LoVo (cell line): ENCODE results near the gene BCAS3.

Experiments used
- DNase-seq: peaks from one replicate; pipeline ENCODE4 v3.0.0-alpha.2; 2016; ENCODE audit warnings: low spot score

BCAS3 gene

DNA sequence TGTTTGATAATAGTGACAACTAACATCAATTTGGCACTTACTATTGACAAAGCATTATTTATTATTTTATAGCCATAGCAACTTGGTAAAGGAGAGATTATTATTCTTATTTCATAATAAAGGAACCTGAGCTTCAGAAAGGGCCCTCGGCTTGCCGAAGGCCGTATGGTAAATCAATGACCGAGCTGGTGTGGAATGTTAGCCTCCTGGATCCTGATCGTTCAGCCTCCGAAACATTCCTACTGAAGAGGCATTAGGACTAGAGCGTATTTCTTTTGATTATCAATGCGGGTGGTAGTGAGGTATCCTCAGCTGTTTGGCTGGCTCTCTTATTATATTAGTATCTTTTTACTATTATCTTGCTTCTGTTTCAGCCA lies 522.7 kb downstream of the BCAS3 start:
- DNase-seq = no peak

GRCh38 chr17:61201211-61201610 lies 523.6 kb downstream of the BCAS3 start:
- no peak for DNase-seq

DNA sequence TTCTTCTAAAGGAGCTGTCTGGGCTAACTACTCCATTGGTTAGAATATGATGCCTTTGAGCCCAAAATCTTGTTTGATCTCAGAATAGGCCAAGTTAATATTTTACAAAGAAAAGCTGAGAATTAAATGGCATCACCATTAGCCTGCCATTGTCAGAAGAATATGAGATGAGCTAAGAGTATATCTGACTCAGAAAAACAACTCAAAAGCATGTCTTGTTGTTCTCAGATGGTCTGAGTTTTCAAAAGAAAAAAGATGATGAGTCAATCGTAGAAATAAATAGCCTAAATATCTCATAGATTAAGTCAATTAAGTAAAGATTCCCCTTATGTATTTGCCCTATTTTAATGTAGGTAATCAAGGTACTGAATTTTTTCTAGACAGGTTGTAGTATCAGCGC lies 524.9 kb downstream of the BCAS3 start:
- no peak for DNase-seq

- DNase-seq = no peak
These were observed 526.0 kb downstream of the BCAS3 start for GRCh38 chr17:61203671-61204131.

- DNase-seq = no peak
These were observed 526.8 kb downstream of the BCAS3 start for GRCh38 chr17:61204456-61204855.

DNA sequence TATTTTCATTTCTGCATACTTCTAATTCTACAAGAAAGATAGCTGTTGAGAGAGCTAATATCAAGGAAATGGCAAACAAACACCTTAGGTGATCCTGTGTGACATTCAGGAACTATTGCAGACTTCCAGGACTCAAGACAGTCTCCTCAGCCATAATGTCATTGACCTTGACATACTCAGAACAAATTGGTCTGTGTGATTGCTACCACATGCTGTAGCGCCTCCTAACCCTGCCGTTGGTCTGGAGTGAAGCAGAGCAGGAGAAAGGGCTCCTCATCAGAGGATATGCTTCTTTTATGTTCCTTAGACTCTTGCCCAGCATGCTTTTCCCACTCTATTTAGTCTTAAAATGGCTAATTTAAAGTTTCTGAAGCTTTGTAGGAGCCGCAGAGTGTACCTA lies 527.8 kb downstream of the BCAS3 start:
- DNase-seq = no peak

DNA sequence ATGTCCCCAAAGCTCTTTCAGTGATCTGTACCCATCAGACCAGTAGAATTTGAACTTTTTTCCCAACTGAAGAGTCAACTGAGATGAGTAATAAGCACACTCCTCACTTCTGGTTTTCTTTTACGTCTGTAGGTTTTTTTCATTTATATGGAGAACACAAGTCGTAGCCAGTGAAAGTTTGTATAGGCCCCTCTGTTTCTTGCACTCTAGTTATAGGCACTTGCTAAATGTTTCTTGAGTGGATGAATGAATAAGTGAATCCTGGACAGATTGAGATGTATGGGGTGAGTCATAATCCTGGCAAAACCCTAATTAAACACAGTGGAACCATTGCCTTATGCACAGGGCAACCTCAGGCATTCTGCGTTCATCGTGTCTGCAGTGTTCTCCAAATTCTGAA lies 528.3 kb downstream of the BCAS3 start:
- DNase-seq = no peak

DNA sequence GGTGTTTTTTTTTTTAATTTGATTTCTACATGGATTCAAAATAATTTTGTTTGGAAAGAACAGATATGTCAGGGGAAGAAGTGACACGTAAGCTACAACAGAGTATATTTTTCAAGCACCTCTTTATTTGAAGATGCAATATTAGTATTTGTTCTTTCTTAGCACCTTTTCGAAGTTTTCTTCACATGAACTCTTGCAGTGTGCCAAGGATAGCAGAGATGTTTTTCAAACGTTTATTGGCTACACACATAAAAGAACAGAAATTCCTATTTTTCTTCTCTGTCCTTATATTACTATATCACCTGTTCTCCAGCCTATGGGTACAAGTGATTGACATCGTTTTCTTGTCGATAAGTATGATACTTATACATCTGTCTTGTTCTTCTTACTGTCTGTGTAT lies 529.3 kb downstream of the BCAS3 start:
- DNase-seq = no peak

- peak; percentile 25 for DNase-seq
These were observed 530.9 kb downstream of the BCAS3 start for GRCh38 chr17:61208301-61209105.

GRCh38 chr17:61209106-61209439 lies 531.4 kb downstream of the BCAS3 start:
- DNase-seq = no peak

GRCh38 chr17:61209525-61209924 lies 531.9 kb downstream of the BCAS3 start:
- DNase-seq = no peak

DNA sequence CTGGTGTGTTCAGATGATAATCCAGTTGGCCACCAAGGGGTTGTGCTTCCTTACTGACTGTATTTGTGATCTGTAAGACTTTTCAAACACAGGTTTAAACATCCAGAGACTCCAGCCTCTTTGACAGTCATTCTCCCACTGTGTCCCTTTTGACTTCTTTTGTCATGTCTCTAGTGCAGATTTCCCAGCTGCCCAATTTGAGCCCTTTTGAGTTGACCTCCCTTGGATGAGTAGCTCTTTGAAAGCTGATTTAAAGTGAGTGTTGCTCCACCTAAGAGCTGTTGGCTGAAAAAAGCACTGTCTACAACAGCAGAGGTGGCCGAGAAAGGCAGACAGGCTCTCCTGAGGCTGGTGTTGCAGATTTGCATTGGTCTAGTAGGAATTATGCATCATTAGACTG lies 533.6 kb downstream of the BCAS3 start:
- no peak for DNase-seq

DNA sequence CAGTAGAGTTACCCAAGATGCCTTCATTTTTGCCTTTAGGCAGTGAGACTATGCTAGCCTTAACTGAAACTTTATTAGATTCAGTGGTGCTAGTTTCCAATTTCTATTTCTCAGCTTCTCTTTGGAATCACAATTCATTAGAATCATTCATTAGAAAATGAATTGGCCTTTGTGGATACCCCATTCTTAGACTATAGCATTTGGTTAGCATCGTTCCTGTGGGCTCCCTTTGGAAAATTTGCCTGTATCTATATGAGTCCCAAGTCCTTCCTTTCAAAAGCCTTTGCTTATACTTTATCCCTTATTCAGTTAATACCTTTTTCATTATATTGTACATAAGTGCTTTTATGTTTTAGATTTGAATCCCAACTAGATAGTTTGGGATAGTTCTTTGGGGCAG lies 535.0 kb downstream of the BCAS3 start:
- no peak for DNase-seq

DNA sequence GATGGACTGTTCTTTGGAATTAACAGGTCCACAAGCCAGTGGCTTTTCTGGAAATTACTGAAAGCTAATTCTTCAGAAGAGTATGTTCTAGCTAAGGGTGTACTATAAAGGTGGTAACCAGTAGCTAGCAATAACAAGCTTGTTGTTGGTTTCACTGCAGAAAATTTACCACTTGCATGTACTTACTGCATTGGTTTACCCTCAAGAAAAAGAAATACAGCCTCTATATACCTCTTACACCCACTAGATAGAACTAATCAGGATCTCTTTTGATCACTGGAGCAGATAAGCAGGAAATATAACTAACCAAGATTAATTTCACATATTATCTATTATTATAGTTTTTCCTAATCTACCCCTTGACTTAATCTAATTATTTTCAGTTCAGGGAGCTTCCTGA lies 537.1 kb downstream of the BCAS3 start:
- DNase-seq = no peak

DNA sequence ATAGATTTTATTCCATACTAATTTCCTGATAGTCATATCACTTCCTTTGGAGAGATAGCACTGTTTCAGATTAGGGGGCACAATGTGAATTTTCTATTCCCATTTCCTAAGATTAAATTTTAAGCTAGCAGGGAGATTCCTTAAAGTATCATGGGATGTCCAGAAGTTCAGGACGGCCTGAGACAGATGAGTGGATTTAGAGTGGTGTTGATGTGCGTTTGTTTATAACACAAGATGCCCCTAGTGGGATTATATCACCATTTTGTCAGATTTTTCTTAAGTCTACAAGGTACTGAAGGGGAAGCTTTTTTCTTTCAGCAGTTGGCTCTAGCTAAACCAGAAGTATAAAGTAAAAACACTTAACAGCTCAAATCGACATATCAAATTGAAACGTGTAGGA lies 538.4 kb downstream of the BCAS3 start:
- DNase-seq = no peak

DNA sequence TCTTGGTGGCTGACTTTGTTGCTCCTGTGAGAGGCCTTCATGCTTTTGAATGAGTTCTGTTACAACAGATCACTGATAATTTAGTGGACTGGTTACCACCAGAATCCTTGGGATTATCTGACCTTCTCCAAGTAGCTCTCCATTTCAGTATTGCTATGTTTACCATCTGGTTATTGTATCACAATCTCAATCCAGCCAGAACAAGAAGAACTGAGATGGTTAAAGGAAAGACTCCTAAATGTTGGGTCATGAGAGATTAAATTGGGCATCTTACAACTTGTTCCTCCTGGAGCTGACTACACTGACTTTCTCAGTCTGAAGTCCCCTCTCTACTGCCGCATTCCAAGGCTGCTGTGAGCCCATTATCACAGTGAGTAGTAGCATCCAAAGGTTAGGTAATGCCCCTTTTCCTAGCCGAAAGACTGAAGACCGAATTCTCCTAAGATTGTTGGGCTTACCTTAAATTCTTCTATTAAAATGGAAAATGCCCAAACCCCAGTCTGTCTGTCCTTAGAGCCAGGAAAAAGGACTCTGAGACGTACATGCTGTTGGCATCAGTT lies 540.3 kb downstream of the BCAS3 start:
- no peak for DNase-seq

GRCh38 chr17:61218438-61218837 lies 540.8 kb downstream of the BCAS3 start:
- no peak for DNase-seq

DNA sequence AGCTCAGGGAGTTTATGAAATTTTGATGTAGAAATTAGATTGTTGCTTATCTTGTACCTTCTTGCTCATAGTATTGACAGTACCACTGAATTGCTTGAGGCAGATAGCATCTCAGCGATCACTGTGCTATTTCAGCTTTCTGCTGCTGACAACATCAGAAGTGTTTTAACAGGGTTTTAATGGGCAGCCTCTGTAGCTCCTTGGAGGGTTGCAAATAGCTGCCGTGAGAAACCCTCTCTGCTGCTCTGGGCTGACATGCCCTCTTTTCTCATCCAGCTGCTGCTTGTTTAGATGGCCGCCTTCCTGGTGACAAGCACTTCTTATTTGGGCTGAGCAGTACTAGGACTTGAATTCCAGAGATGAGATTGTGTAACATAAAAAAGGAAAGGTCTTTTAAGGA lies 541.8 kb downstream of the BCAS3 start:
- DNase-seq = no peak

DNA sequence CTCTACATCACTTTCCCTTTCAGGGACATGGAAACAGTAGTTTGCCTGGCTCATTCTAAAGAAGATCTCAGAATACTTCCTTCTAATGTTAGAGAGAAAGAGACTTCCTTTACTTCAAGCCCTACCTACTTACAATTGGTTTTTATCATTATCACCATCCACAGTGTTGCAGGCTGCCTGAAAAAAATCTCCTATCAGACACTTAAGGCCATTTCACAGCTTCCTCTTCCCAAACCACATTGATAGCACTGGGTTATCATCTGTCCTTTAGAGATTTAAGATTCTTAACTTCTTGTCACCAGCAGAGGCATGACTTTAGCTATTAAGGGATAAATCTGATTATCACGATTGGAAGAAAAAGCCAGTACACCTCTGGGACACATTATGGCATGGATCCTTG lies 543.5 kb downstream of the BCAS3 start:
- DNase-seq = no peak

DNA sequence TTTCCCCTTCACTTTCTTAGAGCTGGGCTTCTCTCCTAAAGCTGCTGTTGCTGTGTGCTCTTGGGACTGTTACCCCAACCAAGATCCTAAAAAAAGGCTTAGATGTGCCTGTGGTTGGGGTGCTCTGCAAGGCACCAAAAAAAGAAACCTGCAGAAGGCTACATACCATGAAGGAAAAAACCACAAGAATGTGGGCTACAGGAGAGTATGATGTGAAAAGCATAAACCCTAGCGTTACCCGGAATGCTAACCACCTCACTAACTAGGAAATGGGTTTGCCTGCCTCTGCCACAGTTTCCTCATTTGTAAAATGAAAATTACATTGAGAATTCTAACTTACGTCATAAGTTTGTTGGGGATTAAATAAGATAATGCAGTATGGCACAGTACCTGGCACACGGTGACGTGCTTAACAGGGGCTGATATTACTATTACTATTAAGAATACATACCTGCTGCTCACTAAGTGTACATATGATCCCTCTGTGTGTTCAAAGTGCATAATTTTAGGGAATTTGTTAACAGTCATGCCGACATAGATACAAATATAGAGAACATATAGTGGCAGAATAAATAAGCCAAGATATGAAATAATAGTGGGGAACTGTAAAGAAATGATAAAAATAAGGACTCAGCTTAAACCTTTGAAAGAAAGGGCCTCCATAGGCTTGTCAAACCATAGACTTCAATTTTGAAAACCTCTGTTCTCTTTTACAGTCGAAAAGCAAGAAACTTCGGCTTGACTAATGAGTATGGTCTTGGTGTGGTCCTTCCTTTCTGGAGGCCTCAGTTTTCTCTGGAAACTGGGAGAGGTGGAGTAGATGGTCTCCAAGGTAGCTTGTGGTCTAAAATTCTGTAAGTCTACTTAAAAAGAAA lies 544.2 kb downstream of the BCAS3 start:
- no peak for DNase-seq

- DNase-seq = no peak
These were observed 546.1 kb downstream of the BCAS3 start for GRCh38 chr17:61223725-61224124.

DNA sequence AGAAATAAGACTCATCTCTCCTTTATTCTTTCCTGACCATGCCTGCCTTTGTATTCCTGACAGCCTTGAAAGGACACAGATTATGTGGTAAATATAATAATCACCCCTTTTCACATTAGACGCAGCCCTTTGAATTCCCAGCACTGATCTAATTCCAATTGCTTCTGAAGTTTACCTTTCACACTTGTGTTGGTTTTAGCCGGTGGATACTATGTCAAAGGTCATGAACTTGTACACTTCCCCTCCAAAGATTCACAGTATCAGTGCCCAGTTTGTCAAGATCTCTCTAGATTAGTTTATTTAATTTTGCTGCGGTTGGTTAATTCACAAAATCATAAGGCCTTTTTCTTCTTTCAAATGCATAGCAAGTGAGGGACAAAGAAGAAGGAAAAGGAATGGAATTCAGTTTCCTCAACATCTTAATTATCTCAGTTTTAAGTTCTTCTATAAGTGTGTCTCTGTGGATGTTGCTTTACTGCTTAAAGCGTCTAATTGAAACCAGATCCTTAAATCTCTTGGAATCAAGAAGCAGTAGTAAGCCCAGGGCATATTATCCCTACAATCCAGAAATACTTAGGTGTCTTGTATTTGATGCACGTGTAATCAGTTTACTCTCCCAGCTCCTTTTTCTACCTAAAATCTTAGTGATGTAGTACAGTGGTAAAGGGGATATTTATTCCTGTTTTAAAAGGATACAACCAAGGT lies 547.7 kb downstream of the BCAS3 start:
- no peak for DNase-seq

GRCh38 chr17:61227866-61228265 lies 550.2 kb downstream of the BCAS3 start:
- no peak for DNase-seq
